Measurements from ENCODE around the gene OR4K5. TPM values are rescaled to one million over a fixed set of nuclear protein-coding genes. Genes with fewer than 3 reads are reported as not detected.

Gene OR4K5, protein sequence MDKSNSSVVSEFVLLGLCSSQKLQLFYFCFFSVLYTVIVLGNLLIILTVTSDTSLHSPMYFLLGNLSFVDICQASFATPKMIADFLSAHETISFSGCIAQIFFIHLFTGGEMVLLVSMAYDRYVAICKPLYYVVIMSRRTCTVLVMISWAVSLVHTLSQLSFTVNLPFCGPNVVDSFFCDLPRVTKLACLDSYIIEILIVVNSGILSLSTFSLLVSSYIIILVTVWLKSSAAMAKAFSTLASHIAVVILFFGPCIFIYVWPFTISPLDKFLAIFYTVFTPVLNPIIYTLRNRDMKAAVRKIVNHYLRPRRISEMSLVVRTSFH
- not detected for total RNA-seq
- not detected for polyA plus RNA-seq

GRCh38 chr14:19920021-19920657 is at the start of gene OR4K5:
TSS of gene OR4K5 (plus strand) at chr14:19920607. CDS start at chr14:19920607, 0 bp downstream.
- TF ChIP-seq POLR2A (IDR thresholded peaks at IDR 0.05) (no peak), EP300 (IDR thresholded peaks at IDR 0.05) (no peak), CTCF (IDR thresholded peaks at IDR 0.05) (no peak), POLR2AphosphoS5 (IDR thresholded peaks at IDR 0.05) (no peak)
- Histone ChIP-seq H3K4me3 (no peak within 1 kb of the TSS), H3K4me1 (no peaks in the 10 kb centered on the region), H3K9me3 (peaks cover 0 to 6% (median 0%) of the 10 kb centered on the region in 4 donors), H3K36me3 (no peaks in the 10 kb centered on the region), H3K27me3 (no peaks in the 10 kb centered on the region), H3K27ac (no peak within 1 kb of the TSS)
- intact Hi-C loops (cut with DNase I): no loop called here
- no peak for DNase-seq

GRCh38 chr14:19873178-19873577 is 47.2 kb upstream of the OR4K5 start:
- Histone ChIP-seq H3K4me1 (no peaks in the 10 kb centered on the region), H3K27ac (no peak overlapping the region), H3K9me3 (peaks cover 0 to 2% (median 0%) of the 10 kb centered on the region in 4 donors), H3K4me3 (no peak overlapping the region), H3K36me3 (no peaks in the 10 kb centered on the region), H3K27me3 (no peaks in the 10 kb centered on the region)
- intact Hi-C loops (cut with DNase I): no loop called here
- 30 to 44% methylated on average over 6 of the region's 6 CpGs for WGBS, 2 donors
- TF ChIP-seq POLR2A (IDR thresholded peaks at IDR 0.05): no peak
- no peak for TF ChIP-seq CTCF (IDR thresholded peaks at IDR 0.05)
- no peak for TF ChIP-seq EP300 (IDR thresholded peaks at IDR 0.05)
- TF ChIP-seq POLR2AphosphoS5 (IDR thresholded peaks at IDR 0.05): no peak
- DNase-seq: no peak

DNA sequence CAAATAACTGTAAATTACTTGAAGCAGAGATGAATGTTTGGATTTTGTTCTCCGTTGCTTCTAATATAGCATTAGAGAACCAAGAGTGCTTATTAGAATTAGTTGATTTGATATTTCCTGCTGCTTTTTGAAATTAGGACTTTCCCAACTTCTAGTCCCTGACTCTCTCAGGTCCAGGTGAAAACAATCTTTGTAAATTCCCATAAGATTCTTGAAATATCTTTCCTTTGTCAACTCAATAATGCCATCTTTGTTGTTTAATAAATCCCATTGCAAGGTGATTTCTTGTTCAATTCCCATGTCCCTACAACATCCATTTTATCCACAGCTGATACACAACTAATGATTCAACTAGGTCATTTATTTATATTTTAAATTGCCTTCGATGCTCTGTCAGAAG is 45.6 kb upstream of the OR4K5 start, which contains the start of gene OR4K2:
OR4K2 (plus strand) TSS at position 301 of the 400 bp plus-strand sequence. CDS start 1,126 bp downstream, outside the sequence.
- no peak for TF ChIP-seq CTCF (IDR thresholded peaks at IDR 0.05)
- TF ChIP-seq EP300 (IDR thresholded peaks at IDR 0.05): no peak
- TF ChIP-seq POLR2AphosphoS5 (IDR thresholded peaks at IDR 0.05): no peak
- no peak for TF ChIP-seq POLR2A (IDR thresholded peaks at IDR 0.05)
- H3K27ac ChIP-seq: no peak within 1 kb of the TSS
- H3K4me1 ChIP-seq: no peaks in the 10 kb centered on the region
- 51 to 68% methylated on average over 2 of the region's 2 CpGs for WGBS, 2 donors
- no peak for DNase-seq
- intact Hi-C loops (cut with DNase I): no loop called here
- H3K9me3 ChIP-seq: peaks cover 0 to 2% (median 0%) of the 10 kb centered on the region in 4 donors
- H3K4me3 ChIP-seq: no peak within 1 kb of the TSS
- H3K36me3 ChIP-seq: no peaks in the 10 kb centered on the region
- H3K27me3 ChIP-seq: no peaks in the 10 kb centered on the region

GRCh38 chr14:19878029-19878642 is 42.3 kb upstream of the OR4K5 start:
- H3K9me3 ChIP-seq: peaks cover 0 to 2% (median 0%) of the 10 kb centered on the region in 4 donors
- H3K36me3 ChIP-seq: no peaks in the 10 kb centered on the region
- TF ChIP-seq POLR2A (IDR thresholded peaks at IDR 0.05) (no peak), CTCF (IDR thresholded peaks at IDR 0.05) (no peak), EP300 (IDR thresholded peaks at IDR 0.05) (no peak)
- H3K27ac ChIP-seq: no peak overlapping the region
- no peaks in the 10 kb centered on the region for H3K27me3 ChIP-seq
- no peaks in the 10 kb centered on the region for H3K4me1 ChIP-seq
- no peak for DNase-seq
- intact Hi-C loops (cut with DNase I): no loop called here
- no peak overlapping the region for H3K4me3 ChIP-seq

All from sigmoid colon (tissue), 7 donors.